ENCODE measurements around the gene TP63.
A peak's percentile ranks its signal among the peaks of the same experiment; 100 is the strongest.

Gene TP63

DNA sequence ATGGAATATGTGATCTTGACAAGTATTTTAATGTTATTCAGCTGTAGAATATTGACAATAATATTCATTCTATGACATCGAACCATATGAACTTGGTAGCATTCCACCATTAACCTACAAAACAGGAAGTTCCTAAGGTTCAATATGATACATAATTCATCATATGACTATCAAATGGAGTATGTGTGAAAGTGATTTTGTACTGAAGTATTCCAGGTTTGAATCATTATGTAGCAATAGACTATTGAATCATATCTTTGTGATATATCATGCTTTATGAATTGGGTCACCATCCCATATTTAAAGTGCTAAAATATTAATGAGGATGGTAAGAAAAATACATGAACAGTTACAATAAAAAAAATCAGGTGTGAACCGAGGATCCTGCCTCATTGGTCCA lies 95.1 kb downstream of the TP63 start:
- Histone ChIP-seq H3K18ac (ENCODE audit: low read length) (no peak overlapping the region), H3K36me3 (ENCODE audit: control insufficient read depth in 1 of 2, insufficient read depth in 2 of 2, low read length in 2 of 2) (no peaks in the 10 kb centered on the region), H4K12ac (ENCODE audit: low read depth, low read length) (no peak overlapping the region), H2BK120ac (ENCODE audit: insufficient read depth, low read length, poor library complexity) (no peak overlapping the region), H3K14ac (ENCODE audit: low read length) (no peak overlapping the region), H3K4me2 (ENCODE audit: low read length) (no peak overlapping the region), H3K79me1 (ENCODE audit: low read length) (peaks cover 3% of the 10 kb centered on the region), H3K23ac (ENCODE audit: low read length) (no peak overlapping the region), H3K4me3 (ENCODE audit: low read depth, low read length) (no peak overlapping the region), H3K9ac (ENCODE audit: low read length) (no peak overlapping the region), H3K4me1 (ENCODE audit: control insufficient read depth in 1 of 2, insufficient read depth in 2 of 2, low read length in 2 of 2) (peaks cover 3 to 6% of the 10 kb centered on the region in 2 experiments), H3K4ac (ENCODE audit: low read depth, low read length) (no peak overlapping the region), H2BK5ac (ENCODE audit: low read depth, low read length, poor library complexity) (no peak overlapping the region), H2AFZ (ENCODE audit: insufficient read depth, low read length, poor library complexity) (no peak overlapping the region), H2BK12ac (ENCODE audit: low read length) (no peak overlapping the region), H3K9me3 (ENCODE audit: insufficient read depth, low read depth, low read length) (no peaks in the 10 kb centered on the region), H4K91ac (ENCODE audit: low read depth, low read length) (no peak overlapping the region), H3K27me3 (ENCODE audit: insufficient read depth, low read length) (no peaks in the 10 kb centered on the region), H3K27ac (ENCODE audit: low read depth, low read length) (no peak overlapping the region), H2AK5ac (ENCODE audit: low read length) (no peak overlapping the region), H3K79me2 (ENCODE audit: control insufficient read depth, insufficient read depth, low read length, poor library complexity) (no peaks in the 10 kb centered on the region), H4K8ac (ENCODE audit: low read depth, low read length) (no peak overlapping the region)
- DNase-seq, result peak in 1 of 2 donors; percentile 3
- WGBS (ENCODE audit: extremely low coverage, insufficient coverage, insufficient read length), result no CpG with 5 or more reads among the region's 2 CpGs

DNA sequence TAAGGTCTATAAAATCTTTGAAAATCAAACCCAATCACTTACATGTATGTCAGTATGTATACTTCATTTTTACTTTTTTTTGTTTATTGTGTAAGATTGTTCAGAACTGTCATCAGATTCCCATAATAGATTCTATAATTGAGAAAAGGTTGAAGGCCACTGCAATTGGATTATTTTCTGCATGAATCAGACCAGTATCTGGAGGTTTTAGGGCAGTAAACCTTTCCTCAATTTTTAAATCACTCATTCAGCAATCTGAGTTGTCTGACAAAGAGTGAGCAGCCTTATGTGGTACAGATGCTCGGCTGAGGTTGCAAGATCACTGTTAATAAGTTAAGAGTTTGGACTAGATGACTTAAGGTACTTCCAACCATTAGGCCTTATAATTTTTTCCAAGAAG lies 96.0 kb downstream of the TP63 start:
- H3K36me3 ChIP-seq (ENCODE audit: control insufficient read depth in 1 of 2, insufficient read depth in 2 of 2, low read length in 2 of 2), result no peaks in the 10 kb centered on the region
- H3K23ac ChIP-seq (ENCODE audit: low read length), result no peak overlapping the region
- no peaks in the 10 kb centered on the region for H3K9me3 ChIP-seq (ENCODE audit: insufficient read depth, low read depth, low read length)
- no peak overlapping the region for H4K91ac ChIP-seq (ENCODE audit: low read depth, low read length)
- no peak overlapping the region for H2BK12ac ChIP-seq (ENCODE audit: low read length)
- no peak overlapping the region for H3K4me3 ChIP-seq (ENCODE audit: low read depth, low read length)
- no peak for DNase-seq
- H3K4me1 ChIP-seq (ENCODE audit: control insufficient read depth in 1 of 2, insufficient read depth in 2 of 2, low read length in 2 of 2), result peaks cover 0 to 2% of the 10 kb centered on the region in 2 experiments
- H3K27ac ChIP-seq (ENCODE audit: low read depth, low read length), result no peak overlapping the region
- no peak overlapping the region for H3K18ac ChIP-seq (ENCODE audit: low read length)
- H3K4ac ChIP-seq (ENCODE audit: low read depth, low read length), result no peak overlapping the region
- no peak overlapping the region for H2BK120ac ChIP-seq (ENCODE audit: insufficient read depth, low read length, poor library complexity)
- H3K14ac ChIP-seq (ENCODE audit: low read length), result no peak overlapping the region
- H3K79me2 ChIP-seq (ENCODE audit: control insufficient read depth, insufficient read depth, low read length, poor library complexity), result no peaks in the 10 kb centered on the region
- no peak overlapping the region for H3K9ac ChIP-seq (ENCODE audit: low read length)
- no peak overlapping the region for H4K12ac ChIP-seq (ENCODE audit: low read depth, low read length)
- H4K8ac ChIP-seq (ENCODE audit: low read depth, low read length), result no peak overlapping the region
- no peaks in the 10 kb centered on the region for H3K79me1 ChIP-seq (ENCODE audit: low read length)
- H2AK5ac ChIP-seq (ENCODE audit: low read length), result no peak overlapping the region
- H3K27me3 ChIP-seq (ENCODE audit: insufficient read depth, low read length), result no peaks in the 10 kb centered on the region
- no peak overlapping the region for H3K4me2 ChIP-seq (ENCODE audit: low read length)
- H2AFZ ChIP-seq (ENCODE audit: insufficient read depth, low read length, poor library complexity), result no peak overlapping the region
- WGBS (ENCODE audit: extremely low coverage, insufficient coverage, insufficient read length), result no CpG with 5 or more reads among the region's 1 CpG
- H2BK5ac ChIP-seq (ENCODE audit: low read depth, low read length, poor library complexity), result no peak overlapping the region

- no peaks in the 10 kb centered on the region for H3K36me3 ChIP-seq (ENCODE audit: control insufficient read depth in 1 of 2, insufficient read depth in 2 of 2, low read length in 2 of 2)
- no peak overlapping the region for H3K23ac ChIP-seq (ENCODE audit: low read length)
- no peak overlapping the region for H3K14ac ChIP-seq (ENCODE audit: low read length)
- H3K18ac ChIP-seq (ENCODE audit: low read length), result no peak overlapping the region
- no peaks in the 10 kb centered on the region for H3K9me3 ChIP-seq (ENCODE audit: insufficient read depth, low read depth, low read length)
- H2BK12ac ChIP-seq (ENCODE audit: low read length), result no peak overlapping the region
- no peak overlapping the region for H2AK5ac ChIP-seq (ENCODE audit: low read length)
- H2BK120ac ChIP-seq (ENCODE audit: insufficient read depth, low read length, poor library complexity), result no peak overlapping the region
- H3K4me1 ChIP-seq (ENCODE audit: control insufficient read depth in 1 of 2, insufficient read depth in 2 of 2, low read length in 2 of 2), result no peaks in the 10 kb centered on the region
- WGBS (ENCODE audit: extremely low coverage, insufficient coverage, insufficient read length), result 100% methylated on average over 1 of the region's 4 CpGs
- H4K91ac ChIP-seq (ENCODE audit: low read depth, low read length), result no peak overlapping the region
- H3K4ac ChIP-seq (ENCODE audit: low read depth, low read length), result no peak overlapping the region
- H2BK5ac ChIP-seq (ENCODE audit: low read depth, low read length, poor library complexity), result no peak overlapping the region
- H4K8ac ChIP-seq (ENCODE audit: low read depth, low read length), result no peak overlapping the region
- H3K4me3 ChIP-seq (ENCODE audit: low read depth, low read length), result no peak overlapping the region
- no peak for DNase-seq
- no peaks in the 10 kb centered on the region for H3K79me2 ChIP-seq (ENCODE audit: control insufficient read depth, insufficient read depth, low read length, poor library complexity)
- no peaks in the 10 kb centered on the region for H3K27me3 ChIP-seq (ENCODE audit: insufficient read depth, low read length)
- H3K79me1 ChIP-seq (ENCODE audit: low read length), result no peaks in the 10 kb centered on the region
- no peak overlapping the region for H4K12ac ChIP-seq (ENCODE audit: low read depth, low read length)
- H3K27ac ChIP-seq (ENCODE audit: low read depth, low read length), result no peak overlapping the region
- no peak overlapping the region for H3K9ac ChIP-seq (ENCODE audit: low read length)
- no peak overlapping the region for H2AFZ ChIP-seq (ENCODE audit: insufficient read depth, low read length, poor library complexity)
- H3K4me2 ChIP-seq (ENCODE audit: low read length), result no peak overlapping the region
Observed at GRCh38 chr3:189727898-189728297, 96.7 kb downstream of the TP63 start.

DNA sequence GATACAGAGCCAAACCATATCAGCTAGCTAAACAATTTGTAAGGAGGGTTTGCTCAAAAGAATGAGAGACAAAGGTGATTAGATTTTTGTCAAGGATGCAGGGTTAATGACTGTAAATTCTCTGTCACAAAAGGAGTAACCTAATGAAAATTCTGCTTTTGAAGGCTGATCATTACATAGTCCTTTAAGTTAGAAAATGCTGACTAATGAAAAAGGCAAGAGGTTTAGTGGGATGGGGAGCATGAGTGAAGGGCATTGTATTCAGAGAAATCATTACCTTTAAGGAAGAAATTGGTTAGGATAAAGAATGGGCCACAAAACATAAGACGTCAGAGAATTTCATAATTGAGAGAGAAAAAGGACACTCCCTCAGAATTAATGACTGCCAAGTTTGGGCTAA lies 97.7 kb downstream of the TP63 start:
- H4K12ac ChIP-seq (ENCODE audit: low read depth, low read length), result no peak overlapping the region
- H3K18ac ChIP-seq (ENCODE audit: low read length), result no peak overlapping the region
- no peaks in the 10 kb centered on the region for H3K79me1 ChIP-seq (ENCODE audit: low read length)
- no peak for DNase-seq
- no peak overlapping the region for H3K14ac ChIP-seq (ENCODE audit: low read length)
- H4K8ac ChIP-seq (ENCODE audit: low read depth, low read length), result no peak overlapping the region
- H2BK12ac ChIP-seq (ENCODE audit: low read length), result no peak overlapping the region
- H3K79me2 ChIP-seq (ENCODE audit: control insufficient read depth, insufficient read depth, low read length, poor library complexity), result no peaks in the 10 kb centered on the region
- no peaks in the 10 kb centered on the region for H3K27me3 ChIP-seq (ENCODE audit: insufficient read depth, low read length)
- no peak overlapping the region for H3K27ac ChIP-seq (ENCODE audit: low read depth, low read length)
- H3K9ac ChIP-seq (ENCODE audit: low read length), result no peak overlapping the region
- H3K36me3 ChIP-seq (ENCODE audit: control insufficient read depth in 1 of 2, insufficient read depth in 2 of 2, low read length in 2 of 2), result no peaks in the 10 kb centered on the region
- no peaks in the 10 kb centered on the region for H3K4me1 ChIP-seq (ENCODE audit: control insufficient read depth in 1 of 2, insufficient read depth in 2 of 2, low read length in 2 of 2)
- H4K91ac ChIP-seq (ENCODE audit: low read depth, low read length), result no peak overlapping the region
- H2AFZ ChIP-seq (ENCODE audit: insufficient read depth, low read length, poor library complexity), result no peak overlapping the region
- no peak overlapping the region for H3K4me3 ChIP-seq (ENCODE audit: low read depth, low read length)
- H3K9me3 ChIP-seq (ENCODE audit: insufficient read depth, low read depth, low read length), result no peaks in the 10 kb centered on the region
- H2AK5ac ChIP-seq (ENCODE audit: low read length), result no peak overlapping the region
- H2BK120ac ChIP-seq (ENCODE audit: insufficient read depth, low read length, poor library complexity), result no peak overlapping the region
- no CpG with 5 or more reads among the region's 1 CpG for WGBS (ENCODE audit: extremely low coverage, insufficient coverage, insufficient read length)
- no peak overlapping the region for H3K4me2 ChIP-seq (ENCODE audit: low read length)
- no peak overlapping the region for H2BK5ac ChIP-seq (ENCODE audit: low read depth, low read length, poor library complexity)
- H3K23ac ChIP-seq (ENCODE audit: low read length), result no peak overlapping the region
- no peak overlapping the region for H3K4ac ChIP-seq (ENCODE audit: low read depth, low read length)

Measured in trophoblast cell (in vitro differentiated cells and primary cell).